Testis (tissue), 2 donors: ENCODE data around the gene ABHD12.
"Not testable (repeated sequence)": the region's sequence is repeated elsewhere in the genome, so short reads cannot be mapped to it uniquely, and the experiment has no call there.

Source experiments
- CTCF ChIP-seq, 3 experiments: fragments of 450-650 bp in 2 of 3; fragments of 200-600 bp in 1 of 3; sonication (generic) in 1 of 3; IDR thresholded peaks; one replicate each; pipeline ENCODE4 v1.5.1; 2016 to 2019; ENCODE audit warnings: antibody characterized with exemption in 3 of 3, mild to moderate bottlenecking in 2 of 3, moderate library complexity in 1 of 3
- POLR2A ChIP-seq: fragments of 450-650 bp; IDR thresholded peaks from one replicate; pipeline ENCODE4 v1.6.1; 2017; ENCODE audit warnings: antibody characterized with exemption, mild to moderate bottlenecking, moderate library complexity

DNA sequence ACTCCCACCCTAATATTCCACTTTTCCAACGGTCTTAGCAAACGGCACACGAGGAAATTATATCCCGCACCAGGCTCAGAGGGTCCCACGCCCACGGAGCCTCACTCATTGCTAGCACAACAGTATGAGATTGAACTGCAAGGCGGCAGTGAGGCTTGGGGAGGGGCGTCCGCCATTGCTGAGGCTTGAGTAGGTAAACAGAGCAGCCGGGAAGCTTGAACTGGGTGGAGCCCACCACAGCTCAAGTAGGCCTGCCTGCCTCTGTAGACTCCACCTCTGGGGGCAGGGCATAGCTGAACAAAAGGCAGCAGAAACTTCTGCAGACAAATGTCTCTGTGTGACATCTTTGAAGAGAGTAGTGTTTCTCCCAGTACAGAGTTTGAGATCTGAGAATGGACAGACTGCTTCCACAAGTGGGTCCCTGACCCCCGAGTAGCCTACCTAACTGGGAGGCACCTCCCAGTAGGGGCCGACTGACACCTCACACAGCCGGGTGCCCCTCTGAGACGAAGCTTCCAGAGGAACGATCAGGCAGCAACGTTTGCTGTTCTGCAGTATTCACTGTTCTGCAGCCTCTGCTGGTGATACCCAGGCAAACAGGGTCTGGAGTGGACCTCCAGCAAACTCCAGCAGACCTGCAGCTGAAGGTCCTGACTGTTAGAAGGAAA is 129.7 kb downstream of the ABHD12 start:
- TF ChIP-seq CTCF (IDR thresholded peaks at IDR 0.05); POLR2A: not testable (repeated sequence)
